H54 (cell line): ENCODE results near the gene TMEM239.
A peak's percentile ranks its signal among the peaks of the same experiment; 100 is the strongest.

Experiments
- DNase-seq: peaks from one replicate; pipeline ENCODE4 v3.0.0; 2011; ENCODE audit warnings: low spot score, mixed read lengths; ENCODE audit not compliant: insufficient read length
- FAIRE-seq: peaks from 3 replicates; lab custom pipeline; 2011; peaks lifted over from hg19 to GRCh38; lab: Jason Lieb, UNC
- POLR2A ChIP-seq: IDR thresholded peaks from 2 replicates; pipeline ENCODE4 v1.6.1; 2011; ENCODE audit warnings: low read depth, mild to moderate bottlenecking, low read length

The TMEM239 gene

GRCh38 chr20:2838847-2839671 is 22.9 kb downstream of the TMEM239 start:
- DNase-seq (no peak), FAIRE-seq (no peak)
- TF ChIP-seq POLR2A: no peak

DNA sequence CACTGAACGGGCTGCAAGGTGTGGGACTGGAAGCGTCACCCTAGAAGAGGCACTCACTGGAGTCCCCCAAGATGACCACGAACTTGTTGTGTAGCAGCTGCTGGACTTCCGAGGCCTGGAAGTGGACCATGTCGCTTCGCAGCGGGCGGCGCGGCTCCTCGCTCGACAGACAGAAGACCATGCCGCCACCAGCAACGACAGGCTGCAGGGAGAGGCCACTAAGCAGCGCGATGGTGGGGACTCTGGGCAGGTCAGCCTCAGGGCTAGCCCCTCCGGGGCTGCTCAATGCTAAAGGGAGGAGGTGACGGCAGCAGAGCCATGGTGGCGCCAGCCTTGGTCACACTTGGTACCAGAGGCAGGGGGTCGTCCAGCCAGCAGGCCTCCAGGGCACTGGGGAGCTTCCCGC is 23.6 kb downstream of the TMEM239 start:
- no peak for TF ChIP-seq POLR2A

DNA sequence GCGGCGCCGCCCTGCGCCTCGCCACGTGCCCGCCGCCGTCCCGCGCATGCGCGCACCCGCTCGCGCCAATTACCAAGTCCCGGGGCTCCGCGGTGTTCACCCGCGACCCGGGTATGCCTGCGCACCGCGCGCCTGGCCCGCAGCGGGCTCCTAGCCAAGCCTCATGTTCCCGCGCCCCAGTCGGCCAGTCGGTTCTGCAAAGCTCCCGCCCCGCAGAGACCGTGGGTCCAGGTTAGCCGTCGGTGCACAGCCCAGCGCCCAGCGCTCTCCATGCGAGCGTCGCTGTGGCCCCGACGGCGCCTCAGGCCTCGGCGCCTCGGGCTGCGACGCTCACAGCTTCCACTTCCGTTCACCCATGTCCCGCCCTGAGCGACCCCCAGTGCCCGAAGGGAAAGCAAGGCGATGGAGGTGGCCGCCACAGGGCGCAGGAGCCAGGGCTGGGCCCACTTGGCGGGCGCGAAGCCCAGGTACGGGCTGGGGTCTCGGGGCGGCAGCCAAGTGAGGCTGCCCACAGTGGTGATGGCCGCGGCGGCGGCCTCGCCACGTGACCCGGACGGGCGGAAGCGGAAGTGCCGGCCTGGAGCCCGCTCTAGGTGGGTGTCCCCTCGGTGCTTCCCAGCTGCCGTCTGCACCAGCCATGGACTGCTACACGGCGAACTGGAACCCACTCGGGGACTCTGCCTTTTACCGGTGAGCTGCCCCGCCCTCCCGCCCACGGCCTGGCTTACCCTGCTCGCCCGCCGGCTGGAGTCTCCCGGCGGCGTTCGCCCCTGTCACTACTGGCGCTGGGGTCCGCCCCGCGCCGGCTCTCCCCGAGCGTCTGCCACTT is 24.2 kb downstream of the TMEM239 start, which contains the start of the genes PCED1A and VPS16:
Gene PCED1A, minus strand, starts transcription at position 518 of the 829 bp plus-strand sequence. CDS start 743 bp downstream, outside the sequence.
Gene VPS16, plus strand, starts transcription at position 608 of the 829 bp plus-strand sequence. Its CDS starts 30 bp downstream, at position 638.
- TF ChIP-seq POLR2A: peak; percentile 85
- DNase-seq (peak; percentile 99), FAIRE-seq (no peak)

More for the DNA sequence above, 23.6 kb downstream of the TMEM239 start:
- FAIRE-seq: no peak
- DNase-seq: no peak

DNA sequence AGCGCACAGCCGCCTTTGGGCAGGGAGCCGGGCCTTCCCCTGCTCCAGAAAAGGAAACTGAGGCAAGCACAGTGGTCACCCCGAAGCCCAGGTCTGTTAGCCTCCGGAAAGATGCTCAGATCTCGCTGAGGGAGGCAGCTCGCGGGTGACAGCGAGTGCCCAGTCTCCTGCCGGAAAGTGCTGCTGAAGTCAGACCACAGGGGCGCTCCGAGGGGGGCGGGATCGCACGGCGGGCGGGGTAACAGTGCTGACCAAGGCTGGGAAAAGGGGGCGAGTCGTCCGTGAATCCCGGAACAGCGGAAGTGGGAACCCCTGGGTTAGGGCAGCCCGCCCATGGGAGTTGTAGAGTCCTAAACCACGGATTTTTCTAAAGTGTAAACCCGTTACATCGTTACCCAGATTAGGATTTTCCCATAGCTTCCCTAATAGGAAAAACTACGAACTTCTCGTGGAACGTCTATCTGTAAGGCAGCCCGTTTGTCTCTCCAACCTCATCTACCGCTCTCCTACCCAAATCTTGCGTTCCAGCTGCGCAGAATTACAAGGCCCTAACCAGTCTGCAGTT is 24.9 kb downstream of the TMEM239 start:
- no peak for TF ChIP-seq POLR2A
- DNase-seq (peak; percentile 89), FAIRE-seq (no peak)

- no peak for TF ChIP-seq POLR2A
- no peak for FAIRE-seq
- DNase-seq: no peak
Observed at GRCh38 chr20:2845607-2846006, 29.4 kb downstream of the TMEM239 start.

- no peak for TF ChIP-seq POLR2A
- FAIRE-seq: no peak
- no peak for DNase-seq
Observed at GRCh38 chr20:2846698-2847097, 30.5 kb downstream of the TMEM239 start.

GRCh38 chr20:2847802-2848201 is 31.6 kb downstream of the TMEM239 start:
- DNase-seq (no peak), FAIRE-seq (no peak)
- no peak for TF ChIP-seq POLR2A

GRCh38 chr20:2849529-2849928 is 33.4 kb downstream of the TMEM239 start:
- FAIRE-seq (no peak), DNase-seq (no peak)
- TF ChIP-seq POLR2A: no peak

- TF ChIP-seq POLR2A: no peak
- FAIRE-seq (no peak), DNase-seq (no peak)
Observed at GRCh38 chr20:2851086-2851485, 34.9 kb downstream of the TMEM239 start.

DNA sequence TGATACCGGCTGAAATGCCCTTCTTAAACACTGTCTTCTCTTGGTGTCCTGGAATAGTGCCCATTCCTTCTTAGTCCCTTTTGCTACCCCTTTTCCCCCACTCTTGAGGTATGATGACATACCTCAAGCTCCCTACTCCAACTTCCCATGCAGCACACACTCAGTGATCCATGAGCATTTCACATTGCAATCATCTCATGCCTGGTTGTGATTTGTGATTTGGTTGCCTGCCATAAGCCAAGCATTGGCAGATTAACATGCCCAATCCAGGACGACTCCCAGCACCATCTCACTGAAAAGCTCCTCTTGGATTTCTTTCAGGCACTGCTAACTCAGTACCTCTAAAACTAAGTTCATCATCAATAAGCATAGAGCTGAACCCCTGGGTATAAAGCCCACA is 42.4 kb downstream of the TMEM239 start:
- TF ChIP-seq POLR2A: no peak
- FAIRE-seq (no peak), DNase-seq (no peak)

GRCh38 chr20:2859330-2860121 is 43.4 kb downstream of the TMEM239 start:
- FAIRE-seq (no peak), DNase-seq (no peak)
- no peak for TF ChIP-seq POLR2A

- TF ChIP-seq POLR2A: no peak
- DNase-seq (no peak), FAIRE-seq (no peak)
Observed at GRCh38 chr20:2864626-2865025, 48.5 kb downstream of the TMEM239 start.

- TF ChIP-seq POLR2A: no peak
- DNase-seq (no peak), FAIRE-seq (no peak)
Observed at GRCh38 chr20:2865101-2865500, 48.9 kb downstream of the TMEM239 start.
